Gastrocnemius medialis (tissue), 4 donors: ENCODE data around the gene MOSMO.

ENCODE experiments used
- CTCF ChIP-seq, 5 experiments: fragments of 450-650 bp in 3 of 5; fragments of 200-600 bp in 2 of 5; sonication (generic) in 2 of 5; IDR thresholded peaks in 4 of 5; conservative IDR thresholded peaks in 1 of 5; 1 replicate in 4 of 5; 2 replicates in 1 of 5; pipeline ENCODE4 v1.5.1; 2016 to 2019; ENCODE audit warnings: antibody characterized with exemption in 5 of 5, mild to moderate bottlenecking in 3 of 5, moderate library complexity in 3 of 5
- POLR2A ChIP-seq, 2 donors: fragments of 450-650 bp; IDR thresholded peaks; one replicate each; pipeline ENCODE4 v1.6.1; 2017; ENCODE audit warnings: antibody characterized with exemption in 2 of 2, mild to moderate bottlenecking in 2 of 2, moderate library complexity in 2 of 2

GRCh38 chr16:21963887-21964286 is 44.0 kb upstream of the MOSMO start:
- TF ChIP-seq POLR2A (IDR thresholded peaks at IDR 0.05) (no peak), CTCF (IDR thresholded peaks at IDR 0.05 in 4 of 5, conservative IDR thresholded peaks at IDR 0.05 in 1 of 5) (no peak)
